Left lung (tissue), 10 donors: ENCODE measurements around the gene MCF2L. TPM values are rescaled to one million over a fixed set of nuclear protein-coding genes. Genes with fewer than 3 reads are reported as not detected.

ENCODE experiments used
- ATAC-seq: fragments of 200-7000 bp; cut with Tn5 transposase; one replicate; pipeline ENCODE4 v1.9.1; 2020; ENCODE audit warnings: moderate library complexity
- DNase-seq, 4 donors: peaks; one replicate each; pipeline ENCODE4 v3.0.0-alpha.2; 2013 to 2020
- H3K27ac ChIP-seq, 2 donors: fragments of 200-600 bp; sonication (generic) in 1 of 2; one replicate each; pipeline versions ENCODE4 v1.5.0 to v1.8.0; 2020 to 2021
- H3K27me3 ChIP-seq, 2 donors: fragments of 200-600 bp; sonication (generic) in 1 of 2; one replicate each; pipeline versions ENCODE4 v1.5.0 to v1.8.0; 2020 to 2021
- H3K36me3 ChIP-seq, 2 donors: fragments of 200-600 bp; sonication (generic) in 1 of 2; one replicate each; pipeline versions ENCODE4 v1.5.0 to v1.8.0; 2020 to 2021
- H3K4me1 ChIP-seq, 2 donors: fragments of 200-600 bp; one replicate each; pipeline ENCODE4 v1.8.0; 2021
- H3K4me3 ChIP-seq, 2 donors: fragments of 200-600 bp; sonication (generic) in 1 of 2; one replicate each; pipeline versions ENCODE4 v1.5.0 to v1.8.0; 2020 to 2021; ENCODE audit warnings: mild to moderate bottlenecking in 1 of 2
- H3K9me3 ChIP-seq, 2 donors: fragments of 200-600 bp; sonication (generic) in 1 of 2; one replicate each; pipeline versions ENCODE4 v1.5.0 to v1.8.0; 2020 to 2021
- CTCF ChIP-seq, 2 donors: fragments of 200-600 bp; sonication (generic) in 1 of 2; IDR thresholded peaks; one replicate each; pipeline versions ENCODE4 v1.5.0 to v1.8.0; 2021; ENCODE audit warnings: antibody characterized with exemption in 2 of 2
- intact Hi-C, 2 donors: fragments of 100-400 bp; cut with DNase I; formaldehyde crosslinking; loops; one replicate each; pipeline versions ENCODE4 v1.11.2 to v1.14.2; 2022
- polyA plus RNA-seq, 6 donors: library from polyadenylated mRNA; unstranded; fragments of 120-200 nt; gene quantifications; one replicate each; pipeline ENCODE4 v1.2.1, GENCODE V29; 2013; ENCODE audit not compliant: insufficient read length in 6 of 6
- total RNA-seq, 2 donors: library from RNA; stranded (reverse); fragmentation: NEBNext Ultra II Directional; extraction: Animal tissue kit (Norgen Biotek cat#: 25700); gene quantifications; one replicate each; pipeline ENCODE4 v1.2.1, GENCODE V29; 2021
- donor health status: DM: no; HTN: yes; CAD: no.
- donor health status: DM: no; HTN: no; CAD: no.

Gene MCF2L
- total and polyA plus RNA-seq, 8 donors, result 22.2 to 39.5 (median 33.7) TPM

GRCh38 chr13:113074876-113075275 lies 105.9 kb downstream of the MCF2L start:
- peaks cover 0 to 53% of the 10 kb centered on the region in 2 donors for H3K36me3 ChIP-seq
- DNase-seq, result peak in 1 of 4 donors; percentile 61
- intact Hi-C loops, result no loop called here

GRCh38 chr13:113075711-113076110 lies 106.7 kb downstream of the MCF2L start:
- H3K27me3 ChIP-seq, result no peaks in the 10 kb centered on the region
- no peak for TF ChIP-seq CTCF (IDR thresholded peaks at IDR 0.05)
- no peaks in the 10 kb centered on the region for H3K9me3 ChIP-seq
- DNase-seq, result peak in 1 of 4 donors; percentile 60
- H3K4me3 ChIP-seq, result no peak overlapping the region
- H3K4me1 ChIP-seq, result no peaks in the 10 kb centered on the region
- intact Hi-C loops, result no loop called here
- no peak overlapping the region for H3K27ac ChIP-seq
- no peak for ATAC-seq
- H3K36me3 ChIP-seq, result peaks cover 0 to 48% of the 10 kb centered on the region in 2 donors

More at GRCh38 chr13:113074876-113075275, 105.9 kb downstream of the MCF2L start:
- Histone ChIP-seq H3K27me3 (no peaks in the 10 kb centered on the region), H3K4me1 (no peaks in the 10 kb centered on the region), H3K9me3 (no peaks in the 10 kb centered on the region), H3K4me3 (no peak overlapping the region), H3K27ac (no peak overlapping the region)
- no peak for ATAC-seq
- TF ChIP-seq CTCF (IDR thresholded peaks at IDR 0.05), result no peak

- no peak overlapping the region for H3K27ac ChIP-seq
- no peaks in the 10 kb centered on the region for H3K9me3 ChIP-seq
- no peak for TF ChIP-seq CTCF (IDR thresholded peaks at IDR 0.05)
- DNase-seq (peak in 1 of 4 donors; percentile 79), ATAC-seq (no peak)
- no peaks in the 10 kb centered on the region for H3K4me1 ChIP-seq
- peaks cover 0 to 48% of the 10 kb centered on the region in 2 donors for H3K36me3 ChIP-seq
- intact Hi-C loops, result no loop called here
- no peaks in the 10 kb centered on the region for H3K27me3 ChIP-seq
- H3K4me3 ChIP-seq, result no peak overlapping the region
These were observed 107.8 kb downstream of the MCF2L start for GRCh38 chr13:113076681-113077401.

GRCh38 chr13:113077566-113077952 lies 108.5 kb downstream of the MCF2L start:
- H3K9me3 ChIP-seq, result no peaks in the 10 kb centered on the region
- H3K4me1 ChIP-seq, result no peaks in the 10 kb centered on the region
- intact Hi-C loops, result no loop called here
- ATAC-seq, result no peak
- no peak overlapping the region for H3K4me3 ChIP-seq
- no peaks in the 10 kb centered on the region for H3K27me3 ChIP-seq
- peaks cover 0 to 48% of the 10 kb centered on the region in 2 donors for H3K36me3 ChIP-seq
- no peak for TF ChIP-seq CTCF (IDR thresholded peaks at IDR 0.05)
- DNase-seq, result no peak
- H3K27ac ChIP-seq, result no peak overlapping the region

GRCh38 chr13:113077953-113078901 lies 109.2 kb downstream of the MCF2L start:
- Histone ChIP-seq H3K27me3 (no peaks in the 10 kb centered on the region), H3K9me3 (no peaks in the 10 kb centered on the region), H3K4me3 (no peak overlapping the region), H3K36me3 (peaks cover 0 to 48% of the 10 kb centered on the region in 2 donors), H3K4me1 (no peaks in the 10 kb centered on the region), H3K27ac (no peak overlapping the region)
- TF ChIP-seq CTCF (IDR thresholded peaks at IDR 0.05), result no peak
- intact Hi-C loops, result no loop called here
- ATAC-seq, result no peak
- DNase-seq, result peak in 1 of 4 donors; percentile 59
